ENCODE data around the gene NID2. TPM values are rescaled to one million over a fixed set of nuclear protein-coding genes. Genes with fewer than 3 reads are reported as not detected.

The NID2 gene
- polyA plus RNA-seq, 1 of the 3 experiments (the other 2 are of a cell fraction): 22.7 TPM

DNA sequence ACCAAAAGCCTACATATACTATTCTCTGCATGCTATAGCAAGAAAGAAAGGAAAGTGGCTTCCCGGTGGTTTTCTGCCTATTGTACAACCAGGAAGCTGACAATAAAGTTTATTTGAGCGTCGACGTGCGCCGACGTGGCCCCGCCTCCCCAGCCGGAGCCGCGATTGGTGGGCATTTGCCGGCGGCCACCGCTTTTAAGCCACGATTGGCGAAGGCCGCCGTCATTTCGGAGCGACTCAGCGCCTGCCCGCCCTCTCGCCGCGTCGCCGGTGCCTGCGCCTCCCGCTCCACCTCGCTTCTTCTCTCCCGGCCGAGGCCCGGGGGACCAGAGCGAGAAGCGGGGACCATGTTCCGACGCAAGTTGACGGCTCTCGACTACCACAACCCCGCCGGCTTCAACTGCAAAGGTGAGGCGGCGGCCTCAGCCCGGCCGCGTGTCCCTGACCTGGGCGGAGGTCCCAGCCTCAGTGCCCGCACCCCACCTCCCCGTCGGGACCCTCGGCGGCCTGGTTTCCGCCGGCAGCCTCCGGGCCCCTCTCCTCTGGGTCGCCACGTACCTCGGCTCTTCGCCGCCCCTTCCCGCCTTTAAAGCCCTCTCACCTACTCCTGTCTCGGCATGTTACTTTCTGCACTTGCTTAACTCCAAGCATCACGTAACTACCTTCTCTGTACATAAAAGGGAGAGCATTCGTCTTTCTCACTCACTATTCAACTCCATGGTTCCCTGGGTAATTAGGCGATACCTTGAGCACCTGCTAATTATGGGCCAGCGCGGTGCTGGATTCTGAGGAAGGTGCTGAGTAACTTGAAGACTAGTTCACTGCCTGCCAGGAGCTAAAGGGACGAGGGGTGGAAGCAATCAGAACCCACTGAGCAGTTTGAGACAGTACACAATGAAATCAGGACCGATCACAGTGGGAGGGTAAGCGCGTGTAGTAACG lies 79.3 kb downstream of the NID2 start, which contains the start of gene RTRAF (continued):
- TF ChIP-seq EP300 (IDR thresholded peaks at IDR 0.05; ENCODE audit: borderline replicate concordance in 1 of 2, low read depth in 1 of 2, low read length in 1 of 2): no peak
- TF ChIP-seq, protein P1, sequence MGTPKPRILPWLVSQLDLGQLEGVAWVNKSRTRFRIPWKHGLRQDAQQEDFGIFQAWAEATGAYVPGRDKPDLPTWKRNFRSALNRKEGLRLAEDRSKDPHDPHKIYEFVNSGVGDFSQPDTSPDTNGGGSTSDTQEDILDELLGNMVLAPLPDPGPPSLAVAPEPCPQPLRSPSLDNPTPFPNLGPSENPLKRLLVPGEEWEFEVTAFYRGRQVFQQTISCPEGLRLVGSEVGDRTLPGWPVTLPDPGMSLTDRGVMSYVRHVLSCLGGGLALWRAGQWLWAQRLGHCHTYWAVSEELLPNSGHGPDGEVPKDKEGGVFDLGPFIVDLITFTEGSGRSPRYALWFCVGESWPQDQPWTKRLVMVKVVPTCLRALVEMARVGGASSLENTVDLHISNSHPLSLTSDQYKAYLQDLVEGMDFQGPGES (IDR thresholded peaks at IDR 0.05; ENCODE audit: low read depth, low read length): peak; percentile 66
- peak; percentile 40 for TF ChIP-seq NRF1 (IDR thresholded peaks at IDR 0.05; ENCODE audit: low read depth, low read length)
- TF ChIP-seq GABPA (IDR thresholded peaks at IDR 0.05; ENCODE audit: low read depth): peak; percentile 49; the same call in 1 of the 2 replicates
- TF ChIP-seq, protein P2, sequence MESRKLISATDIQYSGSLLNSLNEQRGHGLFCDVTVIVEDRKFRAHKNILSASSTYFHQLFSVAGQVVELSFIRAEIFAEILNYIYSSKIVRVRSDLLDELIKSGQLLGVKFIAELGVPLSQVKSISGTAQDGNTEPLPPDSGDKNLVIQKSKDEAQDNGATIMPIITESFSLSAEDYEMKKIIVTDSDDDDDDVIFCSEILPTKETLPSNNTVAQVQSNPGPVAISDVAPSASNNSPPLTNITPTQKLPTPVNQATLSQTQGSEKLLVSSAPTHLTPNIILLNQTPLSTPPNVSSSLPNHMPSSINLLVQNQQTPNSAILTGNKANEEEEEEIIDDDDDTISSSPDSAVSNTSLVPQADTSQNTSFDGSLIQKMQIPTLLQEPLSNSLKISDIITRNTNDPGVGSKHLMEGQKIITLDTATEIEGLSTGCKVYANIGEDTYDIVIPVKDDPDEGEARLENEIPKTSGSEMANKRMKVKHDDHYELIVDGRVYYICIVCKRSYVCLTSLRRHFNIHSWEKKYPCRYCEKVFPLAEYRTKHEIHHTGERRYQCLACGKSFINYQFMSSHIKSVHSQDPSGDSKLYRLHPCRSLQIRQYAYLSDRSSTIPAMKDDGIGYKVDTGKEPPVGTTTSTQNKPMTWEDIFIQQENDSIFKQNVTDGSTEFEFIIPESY (IDR thresholded peaks at IDR 0.05; ENCODE audit: borderline replicate concordance, low read depth): no peak
- TF ChIP-seq, protein P3, sequence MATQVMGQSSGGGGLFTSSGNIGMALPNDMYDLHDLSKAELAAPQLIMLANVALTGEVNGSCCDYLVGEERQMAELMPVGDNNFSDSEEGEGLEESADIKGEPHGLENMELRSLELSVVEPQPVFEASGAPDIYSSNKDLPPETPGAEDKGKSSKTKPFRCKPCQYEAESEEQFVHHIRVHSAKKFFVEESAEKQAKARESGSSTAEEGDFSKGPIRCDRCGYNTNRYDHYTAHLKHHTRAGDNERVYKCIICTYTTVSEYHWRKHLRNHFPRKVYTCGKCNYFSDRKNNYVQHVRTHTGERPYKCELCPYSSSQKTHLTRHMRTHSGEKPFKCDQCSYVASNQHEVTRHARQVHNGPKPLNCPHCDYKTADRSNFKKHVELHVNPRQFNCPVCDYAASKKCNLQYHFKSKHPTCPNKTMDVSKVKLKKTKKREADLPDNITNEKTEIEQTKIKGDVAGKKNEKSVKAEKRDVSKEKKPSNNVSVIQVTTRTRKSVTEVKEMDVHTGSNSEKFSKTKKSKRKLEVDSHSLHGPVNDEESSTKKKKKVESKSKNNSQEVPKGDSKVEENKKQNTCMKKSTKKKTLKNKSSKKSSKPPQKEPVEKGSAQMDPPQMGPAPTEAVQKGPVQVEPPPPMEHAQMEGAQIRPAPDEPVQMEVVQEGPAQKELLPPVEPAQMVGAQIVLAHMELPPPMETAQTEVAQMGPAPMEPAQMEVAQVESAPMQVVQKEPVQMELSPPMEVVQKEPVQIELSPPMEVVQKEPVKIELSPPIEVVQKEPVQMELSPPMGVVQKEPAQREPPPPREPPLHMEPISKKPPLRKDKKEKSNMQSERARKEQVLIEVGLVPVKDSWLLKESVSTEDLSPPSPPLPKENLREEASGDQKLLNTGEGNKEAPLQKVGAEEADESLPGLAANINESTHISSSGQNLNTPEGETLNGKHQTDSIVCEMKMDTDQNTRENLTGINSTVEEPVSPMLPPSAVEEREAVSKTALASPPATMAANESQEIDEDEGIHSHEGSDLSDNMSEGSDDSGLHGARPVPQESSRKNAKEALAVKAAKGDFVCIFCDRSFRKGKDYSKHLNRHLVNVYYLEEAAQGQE (IDR thresholded peaks at IDR 0.05; ENCODE audit: low read depth, low read length): no peak
- TF ChIP-seq MEF2A (IDR thresholded peaks at IDR 0.05; ENCODE audit: borderline replicate concordance, low read depth): no peak
- TF ChIP-seq SIN3A (IDR thresholded peaks at IDR 0.05; ENCODE audit: borderline replicate concordance, low read depth, low read length): no peak
- no peak for TF ChIP-seq EZH2phosphoT487 (IDR thresholded peaks at IDR 0.05; ENCODE audit: borderline replicate concordance, low read depth)
- TF ChIP-seq RXRA (IDR thresholded peaks at IDR 0.05; ENCODE audit: borderline replicate concordance, low read depth): no peak
- TF ChIP-seq GATA2 (CRISPR knock-in tag; IDR thresholded peaks at IDR 0.05): no peak

Measured in SK-N-SH (cell line).